GM23338 (cell line): ENCODE results near the gene CYP2J2. TPM values are rescaled to one million over a fixed set of nuclear protein-coding genes. Genes with fewer than 3 reads are reported as not detected.
A peak's percentile ranks its signal among the peaks of the same experiment; 100 is the strongest.

Experiments used
- ATAC-seq: fragments of 200-7000 bp; cut with Tn5 transposase; 3 replicates; pipeline ENCODE4 v1.9.1; 2020
- DNase-seq: peaks from one replicate; pipeline ENCODE4 v3.0.0-alpha.2; 2015; ENCODE audit warnings: low spot score
- H2AFZ ChIP-seq: fragments of 200-600 bp; sonication (generic); 2 replicates; pipeline ENCODE4 v1.8.0; 2016; ENCODE audit warnings: antibody characterized with exemption, mild to moderate bottlenecking, moderate library complexity
- H3F3A ChIP-seq: fragments of 200-600 bp; sonication (generic); replicated peaks from 2 replicates; pipeline ENCODE4 v1.8.0; 2017; ENCODE audit warnings: antibody characterized with exemption, mixed run types, low read depth
- H3K27ac ChIP-seq: fragments of 200-600 bp; sonication (generic); 2 replicates; pipeline ENCODE4 v1.6.1; 2016; ENCODE audit warnings: low read depth
- H3K27me3 ChIP-seq: fragments of 200-600 bp; sonication (generic); 2 replicates; pipeline ENCODE4 v1.8.0; 2016; ENCODE audit warnings: mild to moderate bottlenecking, mixed run types, moderate library complexity; ENCODE audit not compliant: insufficient read depth
- H3K36me3 ChIP-seq: fragments of 200-600 bp; sonication (generic); 2 replicates; pipeline ENCODE4 v1.8.0; 2016; ENCODE audit warnings: mild to moderate bottlenecking; ENCODE audit not compliant: insufficient read depth
- H3K4me1 ChIP-seq: fragments of 200-600 bp; sonication (generic); 2 replicates; pipeline ENCODE4 v1.8.0; 2016; ENCODE audit warnings: mild to moderate bottlenecking, moderate library complexity; ENCODE audit not compliant: insufficient read depth
- H3K4me2 ChIP-seq: fragments of 200-600 bp; sonication (generic); 2 replicates; pipeline ENCODE4 v1.7.1; 2017; ENCODE audit warnings: mixed run types
- H3K4me3 ChIP-seq: fragments of 200-600 bp; sonication (generic); 2 replicates; pipeline ENCODE4 v1.6.1; 2016; ENCODE audit warnings: mixed run types
- H3K79me2 ChIP-seq: fragments of 200-600 bp; sonication (generic); replicated peaks from 2 replicates; pipeline ENCODE4 v1.8.0; 2017; ENCODE audit warnings: mild to moderate bottlenecking; ENCODE audit not compliant: insufficient read depth
- H3K9me2 ChIP-seq: fragments of 200-600 bp; sonication (generic); 2 replicates; pipeline ENCODE4 v1.8.0; 2017; ENCODE audit not compliant: insufficient read depth
- H4K20me1 ChIP-seq: fragments of 200-600 bp; sonication (generic); replicated peaks from 2 replicates; pipeline ENCODE4 v1.8.0; 2017; ENCODE audit warnings: mild to moderate bottlenecking; ENCODE audit not compliant: insufficient read depth
- H3K27ac Mint-ChIP-seq: 2 replicates; pipeline ENCODE4 v1.8.0; 2020; ENCODE audit warnings: inconsistent platforms, mild to moderate bottlenecking, moderate library complexity, mixed read lengths
- H3K27me3 Mint-ChIP-seq: 3 replicates; pipeline ENCODE4 v1.8.0; 2022; ENCODE audit warnings: low read depth, mild to moderate bottlenecking, moderate library complexity, mixed read lengths, inconsistent platforms; ENCODE audit not compliant: insufficient read depth, poor library complexity
- H3K36me3 Mint-ChIP-seq: 3 replicates; pipeline ENCODE4 v1.8.0; 2021; ENCODE audit warnings: low read depth, mild to moderate bottlenecking, inconsistent platforms, moderate library complexity, mixed read lengths
- H3K4me1 Mint-ChIP-seq: 3 replicates; pipeline ENCODE4 v1.8.0; 2020; ENCODE audit warnings: mild to moderate bottlenecking, inconsistent platforms, mixed read lengths
- H3K4me3 Mint-ChIP-seq: 3 replicates; pipeline ENCODE4 v1.8.0; 2021; ENCODE audit warnings: moderate library complexity, mild to moderate bottlenecking, inconsistent platforms, mixed read lengths
- H3K9me3 Mint-ChIP-seq: 3 replicates; pipeline ENCODE4 v1.8.0; 2020; ENCODE audit warnings: moderate library complexity, mild to moderate bottlenecking, inconsistent platforms, mixed read lengths
- EZH2phosphoT487 ChIP-seq: fragments of 200-600 bp; sonication (generic); IDR thresholded peaks from one replicate; pipeline ENCODE4 v1.8.1; 2018; ENCODE audit warnings: antibody characterized with exemption; ENCODE audit not compliant: unreplicated experiment
- JUNB ChIP-seq: IDR thresholded peaks from one replicate; pipeline ENCODE4 v1.6.1; 2016; ENCODE audit warnings: antibody characterized with exemption; ENCODE audit not compliant: unreplicated experiment
- NANOG ChIP-seq: IDR thresholded peaks from 2 replicates; pipeline ENCODE4 v1.6.1; 2016; ENCODE audit warnings: antibody characterized with exemption, borderline replicate concordance
- POLR2AphosphoS5 ChIP-seq: IDR thresholded peaks from 2 replicates; pipeline ENCODE4 v1.6.1; 2016; ENCODE audit warnings: antibody characterized with exemption, low read depth
- STAT1 ChIP-seq: IDR thresholded peaks from one replicate; pipeline ENCODE4 v1.6.1; 2016; ENCODE audit warnings: antibody characterized with exemption; ENCODE audit not compliant: unreplicated experiment
- ZNF114 ChIP-seq: fragments of 250-450 bp; sonication (Bioruptor Pico); IDR thresholded peaks from 2 replicates; pipeline ENCODE4 v1.5.0; 2020; ENCODE audit warnings: mild to moderate bottlenecking, moderate library complexity
- ZNF331 ChIP-seq: fragments of 250-450 bp; sonication (Bioruptor Pico); IDR thresholded peaks from 2 replicates; pipeline ENCODE4 v1.5.0; 2020; ENCODE audit warnings: low read depth, mild to moderate bottlenecking, moderate library complexity
- polyA plus RNA-seq: library from polyadenylated mRNA; unstranded; fragments of >200 nt; fragmentation: Nextera tagmentation; extraction: Ambion mirVana; gene quantifications from 2 replicates; pipeline ENCODE4 v1.2.1, GENCODE V29; 2016
- total RNA-seq: library from RNA; depleted of rRNA; stranded (reverse); fragments of >200 nt; shearing (Covaris generic); gene quantifications from 2 replicates; pipeline ENCODE4 v1.2.3, GENCODE V29; 2014
- TF ChIP-seq, protein P1 (sequence below), 2 experiments: fragments of 200-600 bp in 1 of 2; sonication (generic) in 1 of 2; conservative IDR thresholded peaks; 2 replicates each; pipeline versions ENCODE4 v1.5.1 to v1.6.1; 2016 to 2017; ENCODE audit warnings: antibody characterized with exemption in 2 of 2, low read depth in 2 of 2, mild to moderate bottlenecking in 2 of 2, moderate library complexity in 1 of 2
- TF ChIP-seq, protein P2 (sequence below): fragments of 250-450 bp; sonication (Bioruptor Pico); IDR thresholded peaks from 2 replicates; pipeline ENCODE4 v1.5.0; 2020; ENCODE audit warnings: mild to moderate bottlenecking, moderate library complexity
- TF ChIP-seq, protein P3 (sequence below): IDR thresholded peaks from 2 replicates; pipeline ENCODE4 v1.6.1; 2016; ENCODE audit warnings: antibody characterized with exemption

Gene CYP2J2
- total and polyA plus RNA-seq, 2 experiments from 2014 or later: 1.4 to 1.5 TPM

DNA sequence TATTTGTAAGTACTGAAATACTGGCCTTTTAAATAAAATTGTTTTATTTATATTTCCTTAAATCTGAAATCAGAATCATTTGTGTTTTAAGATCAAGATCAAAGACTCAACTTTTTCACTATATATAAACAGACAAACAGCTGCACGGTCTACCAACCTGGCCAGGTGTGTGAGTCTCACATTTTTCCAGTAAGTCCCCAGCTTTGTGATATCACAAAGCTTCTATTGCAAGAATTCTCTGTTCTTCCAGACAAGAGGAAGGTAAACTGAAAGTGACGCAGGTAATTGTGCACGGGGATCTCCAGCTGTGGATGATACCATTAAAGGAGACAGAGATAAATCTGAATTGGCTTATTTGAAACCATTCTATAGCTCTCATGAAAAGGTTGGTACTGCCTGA, 41.2 kb upstream of the CYP2J2 start:
- no peaks in the 10 kb centered on the region for H3K9me2 ChIP-seq
- no peaks in the 10 kb centered on the region for H3K79me2 ChIP-seq
- H3K27ac Mint-ChIP-seq: no peak overlapping the region
- H2AFZ ChIP-seq: no peak overlapping the region
- H3K9me3 Mint-ChIP-seq: no peaks in the 10 kb centered on the region
- H4K20me1 ChIP-seq: no peaks in the 10 kb centered on the region
- TF ChIP-seq POLR2AphosphoS5 (no peak), ZNF114 (CRISPR knock-in tag) (no peak), JUNB (no peak)
- TF ChIP-seq, protein P1, sequence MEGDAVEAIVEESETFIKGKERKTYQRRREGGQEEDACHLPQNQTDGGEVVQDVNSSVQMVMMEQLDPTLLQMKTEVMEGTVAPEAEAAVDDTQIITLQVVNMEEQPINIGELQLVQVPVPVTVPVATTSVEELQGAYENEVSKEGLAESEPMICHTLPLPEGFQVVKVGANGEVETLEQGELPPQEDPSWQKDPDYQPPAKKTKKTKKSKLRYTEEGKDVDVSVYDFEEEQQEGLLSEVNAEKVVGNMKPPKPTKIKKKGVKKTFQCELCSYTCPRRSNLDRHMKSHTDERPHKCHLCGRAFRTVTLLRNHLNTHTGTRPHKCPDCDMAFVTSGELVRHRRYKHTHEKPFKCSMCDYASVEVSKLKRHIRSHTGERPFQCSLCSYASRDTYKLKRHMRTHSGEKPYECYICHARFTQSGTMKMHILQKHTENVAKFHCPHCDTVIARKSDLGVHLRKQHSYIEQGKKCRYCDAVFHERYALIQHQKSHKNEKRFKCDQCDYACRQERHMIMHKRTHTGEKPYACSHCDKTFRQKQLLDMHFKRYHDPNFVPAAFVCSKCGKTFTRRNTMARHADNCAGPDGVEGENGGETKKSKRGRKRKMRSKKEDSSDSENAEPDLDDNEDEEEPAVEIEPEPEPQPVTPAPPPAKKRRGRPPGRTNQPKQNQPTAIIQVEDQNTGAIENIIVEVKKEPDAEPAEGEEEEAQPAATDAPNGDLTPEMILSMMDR (conservative IDR thresholded peaks at IDR 0.05; ENCODE audit: low read depth in 2 of 2): no peak
- H3K27me3 ChIP-seq: no peaks in the 10 kb centered on the region
- H3K4me2 ChIP-seq: no peak overlapping the region
- 0 out of 2 replicates have a peak, but pooled peaks cover 2% of the 10 kb centered on the region for H3K4me1 ChIP-seq
- H3K4me3 ChIP-seq: no peak overlapping the region
- no peak overlapping the region for H3K4me3 Mint-ChIP-seq
- no peaks in the 10 kb centered on the region for H3F3A ChIP-seq
- DNase-seq (no peak), ATAC-seq (no peak)
- H3K36me3 Mint-ChIP-seq: no peaks in the 10 kb centered on the region
- no peaks in the 10 kb centered on the region for H3K36me3 ChIP-seq
- H3K27ac ChIP-seq: no peak overlapping the region
- 0 out of 3 replicates have a peak, but pooled peaks cover 2% of the 10 kb centered on the region for H3K4me1 Mint-ChIP-seq
- peaks cover 3% of the 10 kb centered on the region for H3K27me3 Mint-ChIP-seq

DNA sequence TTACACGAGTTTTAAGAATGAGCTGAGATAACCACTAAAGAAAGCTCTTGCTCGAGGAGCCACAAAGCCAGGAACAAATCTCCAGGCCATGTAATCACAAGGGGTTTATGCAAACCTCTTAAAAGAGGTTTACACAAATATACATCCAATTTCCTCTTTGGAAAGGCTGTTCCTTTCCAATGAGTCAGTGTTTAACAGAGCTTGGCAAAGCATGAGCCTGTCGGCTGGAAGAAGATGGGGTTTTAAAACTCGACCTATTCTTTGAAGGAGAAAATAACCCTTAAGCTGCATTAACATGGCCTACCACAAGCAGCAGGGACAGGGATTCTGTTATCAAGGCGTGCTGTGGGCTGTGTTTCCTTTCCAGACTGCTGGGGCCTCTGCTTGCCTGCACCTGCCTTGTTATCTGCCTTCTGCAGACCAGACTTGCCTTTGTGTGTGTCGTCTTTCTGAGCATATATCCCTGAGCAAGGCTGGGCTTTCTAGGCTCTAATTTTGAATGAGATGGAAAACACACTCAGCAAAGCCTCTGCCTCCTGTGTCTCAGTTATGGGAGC, 40.6 kb upstream of the CYP2J2 start:
- Mint-ChIP-seq H3K4me3 (no peak overlapping the region), H3K27me3 (peaks cover 3% of the 10 kb centered on the region), H3K27ac (no peak overlapping the region), H3K9me3 (no peaks in the 10 kb centered on the region), H3K4me1 (0 out of 3 replicates have a peak, but pooled peaks cover 2% of the 10 kb centered on the region), H3K36me3 (no peaks in the 10 kb centered on the region)
- 0 out of 2 replicates have a peak, but pooled peaks cover 2% of the 10 kb centered on the region for H3K4me1 ChIP-seq
- no peak for DNase-seq
- no peak for ATAC-seq
- H3K79me2 ChIP-seq: no peaks in the 10 kb centered on the region
- H3K27ac ChIP-seq: no peak overlapping the region
- H3F3A ChIP-seq: no peaks in the 10 kb centered on the region
- H4K20me1 ChIP-seq: no peaks in the 10 kb centered on the region
- H2AFZ ChIP-seq: peak overlapping the region; percentile 60; the same call in 1 of the 2 replicates
- H3K4me3 ChIP-seq: no peak overlapping the region
- no peaks in the 10 kb centered on the region for H3K36me3 ChIP-seq
- H3K9me2 ChIP-seq: no peaks in the 10 kb centered on the region
- no peak overlapping the region for H3K4me2 ChIP-seq
- H3K27me3 ChIP-seq: no peaks in the 10 kb centered on the region
- TF ChIP-seq NANOG (no peak), EZH2phosphoT487 (no peak), ZNF331 (CRISPR knock-in tag) (no peak), STAT1 (no peak), JUNB (no peak)
- TF ChIP-seq, protein P2, sequence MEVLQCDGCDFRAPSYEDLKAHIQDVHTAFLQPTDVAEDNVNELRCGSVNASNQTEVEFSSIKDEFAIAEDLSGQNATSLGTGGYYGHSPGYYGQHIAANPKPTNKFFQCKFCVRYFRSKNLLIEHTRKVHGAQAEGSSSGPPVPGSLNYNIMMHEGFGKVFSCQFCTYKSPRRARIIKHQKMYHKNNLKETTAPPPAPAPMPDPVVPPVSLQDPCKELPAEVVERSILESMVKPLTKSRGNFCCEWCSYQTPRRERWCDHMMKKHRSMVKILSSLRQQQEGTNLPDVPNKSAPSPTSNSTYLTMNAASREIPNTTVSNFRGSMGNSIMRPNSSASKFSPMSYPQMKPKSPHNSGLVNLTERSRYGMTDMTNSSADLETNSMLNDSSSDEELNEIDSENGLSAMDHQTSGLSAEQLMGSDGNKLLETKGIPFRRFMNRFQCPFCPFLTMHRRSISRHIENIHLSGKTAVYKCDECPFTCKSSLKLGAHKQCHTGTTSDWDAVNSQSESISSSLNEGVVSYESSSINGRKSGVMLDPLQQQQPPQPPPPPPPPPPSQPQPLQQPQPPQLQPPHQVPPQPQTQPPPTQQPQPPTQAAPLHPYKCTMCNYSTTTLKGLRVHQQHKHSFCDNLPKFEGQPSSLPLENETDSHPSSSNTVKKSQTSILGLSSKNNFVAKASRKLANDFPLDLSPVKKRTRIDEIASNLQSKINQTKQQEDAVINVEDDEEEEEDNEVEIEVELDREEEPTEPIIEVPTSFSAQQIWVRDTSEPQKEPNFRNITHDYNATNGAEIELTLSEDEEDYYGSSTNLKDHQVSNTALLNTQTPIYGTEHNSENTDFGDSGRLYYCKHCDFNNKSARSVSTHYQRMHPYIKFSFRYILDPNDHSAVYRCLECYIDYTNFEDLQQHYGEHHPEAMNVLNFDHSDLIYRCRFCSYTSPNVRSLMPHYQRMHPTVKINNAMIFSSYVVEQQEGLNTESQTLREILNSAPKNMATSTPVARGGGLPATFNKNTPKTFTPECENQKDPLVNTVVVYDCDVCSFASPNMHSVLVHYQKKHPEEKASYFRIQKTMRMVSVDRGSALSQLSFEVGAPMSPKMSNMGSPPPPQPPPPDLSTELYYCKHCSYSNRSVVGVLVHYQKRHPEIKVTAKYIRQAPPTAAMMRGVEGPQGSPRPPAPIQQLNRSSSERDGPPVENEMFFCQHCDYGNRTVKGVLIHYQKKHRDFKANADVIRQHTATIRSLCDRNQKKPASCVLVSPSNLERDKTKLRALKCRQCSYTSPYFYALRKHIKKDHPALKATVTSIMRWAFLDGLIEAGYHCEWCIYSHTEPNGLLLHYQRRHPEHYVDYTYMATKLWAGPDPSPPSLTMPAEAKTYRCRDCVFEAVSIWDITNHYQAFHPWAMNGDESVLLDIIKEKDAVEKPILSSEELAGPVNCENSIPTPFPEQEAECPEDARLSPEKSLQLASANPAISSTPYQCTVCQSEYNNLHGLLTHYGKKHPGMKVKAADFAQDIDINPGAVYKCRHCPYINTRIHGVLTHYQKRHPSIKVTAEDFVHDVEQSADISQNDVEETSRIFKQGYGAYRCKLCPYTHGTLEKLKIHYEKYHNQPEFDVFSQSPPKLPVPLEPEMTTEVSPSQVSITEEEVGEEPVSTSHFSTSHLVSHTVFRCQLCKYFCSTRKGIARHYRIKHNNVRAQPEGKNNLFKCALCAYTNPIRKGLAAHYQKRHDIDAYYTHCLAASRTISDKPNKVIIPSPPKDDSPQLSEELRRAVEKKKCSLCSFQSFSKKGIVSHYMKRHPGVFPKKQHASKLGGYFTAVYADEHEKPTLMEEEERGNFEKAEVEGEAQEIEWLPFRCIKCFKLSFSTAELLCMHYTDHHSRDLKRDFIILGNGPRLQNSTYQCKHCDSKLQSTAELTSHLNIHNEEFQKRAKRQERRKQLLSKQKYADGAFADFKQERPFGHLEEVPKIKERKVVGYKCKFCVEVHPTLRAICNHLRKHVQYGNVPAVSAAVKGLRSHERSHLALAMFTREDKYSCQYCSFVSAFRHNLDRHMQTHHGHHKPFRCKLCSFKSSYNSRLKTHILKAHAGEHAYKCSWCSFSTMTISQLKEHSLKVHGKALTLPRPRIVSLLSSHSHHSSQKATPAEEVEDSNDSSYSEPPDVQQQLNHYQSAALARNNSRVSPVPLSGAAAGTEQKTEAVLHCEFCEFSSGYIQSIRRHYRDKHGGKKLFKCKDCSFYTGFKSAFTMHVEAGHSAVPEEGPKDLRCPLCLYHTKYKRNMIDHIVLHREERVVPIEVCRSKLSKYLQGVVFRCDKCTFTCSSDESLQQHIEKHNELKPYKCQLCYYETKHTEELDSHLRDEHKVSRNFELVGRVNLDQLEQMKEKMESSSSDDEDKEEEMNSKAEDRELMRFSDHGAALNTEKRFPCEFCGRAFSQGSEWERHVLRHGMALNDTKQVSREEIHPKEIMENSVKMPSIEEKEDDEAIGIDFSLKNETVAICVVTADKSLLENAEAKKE: no peak
- TF ChIP-seq, protein P3, sequence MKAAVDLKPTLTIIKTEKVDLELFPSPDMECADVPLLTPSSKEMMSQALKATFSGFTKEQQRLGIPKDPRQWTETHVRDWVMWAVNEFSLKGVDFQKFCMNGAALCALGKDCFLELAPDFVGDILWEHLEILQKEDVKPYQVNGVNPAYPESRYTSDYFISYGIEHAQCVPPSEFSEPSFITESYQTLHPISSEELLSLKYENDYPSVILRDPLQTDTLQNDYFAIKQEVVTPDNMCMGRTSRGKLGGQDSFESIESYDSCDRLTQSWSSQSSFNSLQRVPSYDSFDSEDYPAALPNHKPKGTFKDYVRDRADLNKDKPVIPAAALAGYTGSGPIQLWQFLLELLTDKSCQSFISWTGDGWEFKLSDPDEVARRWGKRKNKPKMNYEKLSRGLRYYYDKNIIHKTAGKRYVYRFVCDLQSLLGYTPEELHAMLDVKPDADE: no peak
- TF ChIP-seq, protein P1 (conservative IDR thresholded peaks at IDR 0.05; ENCODE audit: low read depth in 2 of 2): no peak
